HG02973 (cell line): Measurements from ENCODE around the gene FAM193A.
"Not testable (repeated sequence)": the region's sequence is repeated elsewhere in the genome, so short reads cannot be mapped to it uniquely, and the experiment has no call there.

ENCODE experiments used
- ATAC-seq: cut with Tn5 transposase; IDR thresholded peaks from one replicate; pipeline ENCODE4 v1.9.1; 2021; ENCODE audit warnings: moderate library complexity; ENCODE audit not compliant: unreplicated experiment

Gene FAM193A

DNA sequence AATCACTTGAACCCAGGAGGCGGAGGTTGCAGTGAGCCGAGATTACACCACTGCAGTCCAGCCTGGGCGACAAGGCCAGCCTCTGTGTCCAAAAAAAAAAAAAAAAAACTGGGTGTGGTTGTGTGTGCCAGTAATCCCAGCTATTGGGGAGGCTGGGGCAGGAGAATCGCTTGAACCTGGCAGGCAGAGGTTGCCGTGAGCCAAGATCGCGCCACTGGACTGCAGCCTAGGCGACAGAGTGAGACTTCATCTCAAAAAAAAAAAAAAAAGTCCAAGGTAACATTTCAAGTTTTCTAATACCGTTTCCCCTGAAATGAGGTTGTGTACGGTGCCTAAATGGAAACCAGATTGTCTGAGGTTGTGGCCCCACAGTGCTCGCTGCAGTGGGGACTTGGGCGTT, 35.6 kb downstream of the FAM193A start:
- ATAC-seq = no peak

GRCh38 chr4:2572866-2573265, 36.4 kb downstream of the FAM193A start:
- ATAC-seq = no peak

DNA sequence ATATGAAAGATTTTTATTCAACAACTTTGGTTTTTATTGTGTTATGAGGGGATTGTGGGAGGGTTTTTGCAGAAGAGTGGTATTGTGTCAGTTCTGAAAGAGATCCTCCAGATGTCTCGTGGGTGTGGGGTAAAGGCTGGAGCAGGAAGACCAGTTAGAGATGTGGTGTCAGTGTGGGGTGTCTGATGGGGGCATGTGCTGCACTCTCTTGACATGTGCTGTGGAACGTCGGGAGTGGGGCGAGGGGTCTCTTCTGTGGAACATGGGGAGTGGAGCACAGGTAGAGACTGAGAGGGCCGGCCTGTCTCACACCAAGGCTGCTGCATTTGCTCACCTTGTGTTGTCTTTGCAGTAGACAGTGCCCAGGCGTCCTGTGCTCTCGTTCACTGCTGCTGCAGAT, 37.6 kb downstream of the FAM193A start:
- no peak for ATAC-seq

GRCh38 chr4:2574863-2575262, 38.4 kb downstream of the FAM193A start:
- ATAC-seq = no peak

- ATAC-seq = no peak
These were observed 39.8 kb downstream of the FAM193A start for GRCh38 chr4:2576290-2576689.

DNA sequence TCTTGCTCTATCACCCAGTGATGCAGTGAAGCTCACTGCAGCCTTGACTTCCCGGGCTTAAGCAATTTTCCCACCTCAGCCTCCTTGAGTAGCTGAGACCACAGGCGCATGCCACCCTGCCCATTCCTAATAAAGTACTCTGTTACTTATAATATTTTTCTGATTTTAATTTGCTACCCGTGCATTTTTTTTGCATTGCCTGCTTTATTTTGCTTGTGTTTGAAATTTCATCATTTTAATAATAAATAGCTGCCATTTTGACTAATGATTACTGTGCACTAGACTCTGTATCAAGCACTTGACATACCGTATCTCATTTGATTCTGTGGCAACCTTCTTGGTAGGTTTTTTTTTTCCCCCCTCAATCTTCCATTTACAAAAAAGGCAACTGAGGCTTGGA, 41.7 kb downstream of the FAM193A start:
- ATAC-seq = no peak

DNA sequence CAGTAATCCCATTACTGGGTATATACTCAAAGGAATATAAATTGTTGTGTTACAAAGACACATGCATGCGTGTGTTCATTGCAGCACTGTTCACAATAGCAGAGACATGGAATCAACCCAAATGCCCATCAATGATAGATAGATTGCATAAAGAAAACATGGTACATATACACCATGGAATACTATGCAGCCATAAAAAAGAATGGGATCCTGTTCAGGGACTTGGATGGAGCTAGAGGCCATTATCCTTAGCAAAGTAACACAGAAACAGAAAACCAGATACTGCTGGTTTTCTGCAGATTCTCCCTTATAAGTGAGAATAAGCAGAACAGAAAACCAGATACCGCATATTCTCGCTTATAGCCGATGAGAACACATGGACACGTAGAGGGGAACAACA, 43.5 kb downstream of the FAM193A start:
- no peak for ATAC-seq

GRCh38 chr4:2583092-2583491, 46.6 kb downstream of the FAM193A start:
- no peak for ATAC-seq

GRCh38 chr4:2583517-2583916, 47.1 kb downstream of the FAM193A start:
- no peak for ATAC-seq

- ATAC-seq = no peak
These were observed 50.1 kb downstream of the FAM193A start for GRCh38 chr4:2586502-2586901.

DNA sequence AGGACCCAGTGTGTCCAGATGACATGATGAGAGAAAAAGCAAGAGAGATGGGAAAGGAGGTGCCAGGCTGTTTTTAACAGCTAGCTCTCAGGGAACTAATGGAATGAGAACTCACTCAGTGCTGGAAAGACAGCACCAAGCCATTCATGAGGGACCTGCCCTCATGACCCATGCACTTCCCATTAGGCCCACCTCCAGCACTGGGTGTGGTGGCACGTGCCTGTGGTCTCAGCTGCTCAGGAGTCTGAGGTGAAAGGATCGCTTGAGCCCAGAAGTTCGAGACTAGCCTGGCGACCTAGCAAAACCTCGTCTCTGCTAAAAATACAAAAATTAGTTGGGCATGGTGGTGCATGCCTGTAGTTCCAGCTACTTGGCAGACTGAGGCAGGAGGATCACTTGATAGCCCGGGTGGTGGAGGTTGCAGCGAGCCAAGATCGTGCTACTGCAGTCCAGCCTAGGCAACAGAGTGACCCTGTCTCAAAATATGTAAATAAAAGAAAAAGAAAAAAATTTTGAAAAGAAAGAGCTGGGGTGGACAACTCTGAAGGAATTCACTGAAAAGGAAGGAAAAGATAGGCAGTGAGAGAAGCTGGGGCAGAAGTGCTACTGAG, 50.9 kb downstream of the FAM193A start:
- ATAC-seq = no peak

DNA sequence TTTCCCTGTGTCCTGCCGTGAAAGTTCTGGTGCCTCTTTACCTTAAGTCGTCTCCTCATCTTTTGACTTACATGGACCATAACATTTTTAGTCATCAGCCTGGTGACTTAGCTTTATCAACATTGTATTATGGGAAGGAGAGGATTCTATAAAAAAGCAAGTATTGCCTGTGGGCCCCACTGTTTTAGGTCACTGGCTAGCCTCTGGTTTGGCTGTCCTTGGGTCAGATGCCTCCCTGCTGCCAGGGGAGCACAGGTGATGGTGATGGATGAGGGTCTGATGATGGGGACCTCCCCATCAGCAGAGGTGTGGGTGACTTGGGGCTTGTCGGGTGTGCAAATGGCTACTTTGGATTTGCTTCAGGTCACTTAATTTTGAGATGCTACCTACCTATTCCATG, 51.8 kb downstream of the FAM193A start:
- ATAC-seq = no peak

DNA sequence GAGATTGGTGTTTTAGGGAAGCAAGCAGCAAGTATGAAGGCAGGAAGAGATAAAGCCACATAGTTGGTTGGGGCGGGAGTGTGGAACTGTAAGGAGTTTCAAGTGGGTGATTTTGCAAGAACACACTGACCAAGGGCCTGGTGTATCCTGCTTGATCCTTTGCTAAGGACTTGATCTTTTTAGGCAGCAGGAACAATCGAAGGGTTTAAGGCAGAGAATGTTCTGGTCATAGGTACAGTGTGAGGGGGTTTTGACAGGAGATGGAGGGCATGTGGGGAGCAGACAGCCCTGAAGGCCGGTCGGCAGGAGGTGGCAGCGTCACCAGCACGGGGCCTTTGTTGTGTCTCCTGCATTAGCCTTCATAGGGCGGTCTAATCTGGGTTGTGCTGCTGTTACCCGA, 54.7 kb downstream of the FAM193A start:
- ATAC-seq = no peak

- not testable (repeated sequence) for ATAC-seq
These were observed 55.6 kb downstream of the FAM193A start for GRCh38 chr4:2592014-2592413.

GRCh38 chr4:2592572-2592971, 56.1 kb downstream of the FAM193A start:
- no peak for ATAC-seq

DNA sequence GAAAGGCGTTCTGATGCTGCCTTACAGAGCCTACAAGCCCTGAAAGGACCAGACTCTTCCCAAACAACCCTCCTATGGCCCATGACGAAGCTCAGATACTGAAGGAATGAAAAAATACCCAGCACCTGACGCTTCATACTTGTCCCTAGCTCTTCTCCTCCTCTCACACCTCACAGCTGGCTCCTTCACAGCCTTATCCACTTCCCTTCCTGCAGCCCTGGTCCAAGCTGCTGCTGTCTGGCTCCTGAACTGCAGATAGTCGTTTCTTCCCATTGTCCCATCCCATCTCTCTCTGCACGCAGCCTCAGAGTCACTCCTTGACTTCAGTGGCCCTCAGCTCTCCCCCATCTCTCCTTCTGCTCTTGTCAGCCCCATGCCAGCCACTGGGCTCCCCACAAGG, 56.6 kb downstream of the FAM193A start:
- ATAC-seq = no peak

DNA sequence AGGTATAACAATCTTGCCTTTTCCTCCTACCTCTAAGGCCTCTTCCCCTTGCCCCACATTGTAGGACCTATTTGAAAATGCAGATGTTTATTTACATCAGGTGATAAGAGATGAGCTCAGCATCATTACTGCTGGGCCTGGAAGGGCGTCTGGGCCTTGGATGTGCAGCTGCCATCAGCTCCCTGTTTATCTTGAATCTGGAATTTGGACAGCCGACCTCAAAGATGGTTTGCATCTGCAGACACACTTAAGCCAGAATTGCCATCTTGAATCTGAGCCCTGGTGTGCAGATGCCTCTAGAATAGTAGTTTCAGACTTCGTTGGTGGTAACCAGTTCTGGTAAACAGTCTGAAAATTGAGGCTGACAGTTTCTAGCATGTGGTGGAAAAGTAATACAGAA, 59.0 kb downstream of the FAM193A start:
- ATAC-seq = no peak

DNA sequence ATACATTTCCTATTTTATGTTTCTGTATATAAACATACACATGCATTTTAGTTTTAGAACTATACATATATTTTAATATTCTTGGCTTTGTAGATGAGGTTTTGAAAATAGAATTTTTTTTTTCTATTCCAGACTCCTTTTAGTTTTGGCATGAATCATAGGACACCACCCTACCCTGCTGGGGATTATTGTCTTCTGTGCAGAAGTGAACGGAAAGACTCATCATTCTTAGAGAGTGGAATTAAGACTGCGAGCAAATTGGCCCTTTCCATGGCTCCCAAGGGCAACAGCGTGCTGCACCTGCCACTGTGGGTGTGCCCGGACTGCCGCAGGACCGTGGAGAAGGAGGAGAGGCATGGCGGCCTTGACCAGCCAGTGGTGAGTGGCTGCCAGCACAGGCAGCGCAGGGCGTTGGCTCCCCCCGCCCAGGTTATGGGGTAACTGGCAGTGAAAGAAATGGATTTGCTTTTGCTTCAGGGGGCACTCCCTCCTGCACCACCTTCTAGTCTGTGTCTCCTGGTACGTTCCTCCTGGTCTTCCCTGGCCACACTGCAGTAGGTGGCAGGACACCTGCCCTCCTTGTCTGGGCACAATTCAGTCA, 59.6 kb downstream of the FAM193A start:
- no peak for ATAC-seq

DNA sequence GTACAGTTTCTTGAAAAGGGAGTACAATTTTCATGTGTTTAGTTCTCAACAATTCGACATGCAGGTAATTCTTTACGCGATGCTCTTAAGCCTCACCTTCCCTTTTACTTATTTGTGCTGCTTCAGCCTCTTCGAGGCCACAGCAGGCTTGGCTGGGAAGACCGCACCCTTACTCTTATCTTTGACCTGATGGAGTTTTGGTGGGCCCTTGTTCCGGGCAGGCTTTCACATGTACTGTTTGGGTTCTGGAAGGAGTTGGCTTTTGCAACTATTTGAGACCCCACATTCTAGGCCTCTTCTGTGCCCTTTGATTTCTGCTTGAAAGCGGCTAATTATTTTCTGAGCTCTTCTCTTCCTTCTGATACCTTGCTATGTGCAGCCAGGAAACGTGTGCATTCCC, 60.2 kb downstream of the FAM193A start:
- no peak for ATAC-seq

DNA sequence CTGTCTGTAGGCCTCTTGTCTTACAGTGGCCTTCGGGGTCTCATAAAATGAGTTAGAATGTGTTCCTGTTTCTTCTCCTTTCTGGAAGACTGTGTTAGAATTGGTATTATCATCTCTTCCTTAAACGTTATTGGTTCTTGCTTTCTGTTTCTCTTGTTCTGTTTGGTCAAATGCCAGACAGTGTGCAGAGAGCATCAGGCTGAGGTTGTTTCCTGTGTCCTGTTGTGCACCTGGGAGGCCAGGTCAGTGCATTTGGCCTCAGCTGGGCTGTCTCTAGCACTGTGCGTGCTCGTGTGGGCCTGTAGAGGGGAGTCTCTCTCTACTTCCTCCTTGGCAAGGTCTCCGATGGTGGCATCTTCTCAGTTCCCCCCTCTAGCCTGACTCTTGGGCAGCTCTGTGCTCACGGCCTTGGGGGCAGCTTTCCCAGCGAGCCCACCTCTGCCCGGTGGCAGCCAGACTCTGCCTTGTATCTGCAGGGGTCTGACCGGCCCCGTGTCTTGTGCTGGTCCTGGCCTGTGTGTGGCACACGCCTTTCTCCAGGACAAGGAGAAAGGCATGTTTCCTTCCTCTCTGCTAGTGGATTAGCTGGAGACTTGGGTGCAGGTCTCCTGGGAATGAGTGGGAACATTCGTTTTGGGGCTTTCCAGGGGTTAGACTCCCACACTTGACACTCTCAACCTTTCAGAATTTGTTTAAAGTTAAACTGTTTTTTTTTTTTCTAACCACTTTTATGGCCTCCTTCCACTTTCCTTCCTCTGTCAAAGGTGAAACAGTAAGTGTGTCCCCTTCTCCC, 62.3 kb downstream of the FAM193A start:
- peak; percentile 67 for ATAC-seq

DNA sequence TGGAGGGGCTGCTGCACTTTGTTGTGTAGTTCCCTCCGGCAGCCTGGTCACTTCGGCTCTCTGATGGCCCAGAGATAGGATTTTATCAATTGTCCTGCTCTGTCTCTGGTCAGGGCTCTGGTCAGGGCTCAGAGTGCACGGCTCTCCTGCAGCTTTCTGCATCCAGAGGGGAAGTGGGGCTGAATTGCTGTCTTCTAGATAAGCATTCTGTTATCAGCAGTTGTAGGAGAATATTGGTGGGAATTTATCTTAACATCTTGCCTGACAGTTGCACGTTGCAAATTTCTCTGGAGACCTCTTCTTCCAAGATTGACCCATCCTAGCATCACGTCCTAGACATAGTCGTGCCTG, 62.8 kb downstream of the FAM193A start:
- no peak for ATAC-seq

- ATAC-seq = no peak
These were observed 64.4 kb downstream of the FAM193A start for GRCh38 chr4:2600878-2601277.
